Astrocyte (in vitro differentiated cells and primary cell): ENCODE data around the gene RPS6KB2. TPM values are rescaled to one million over a fixed set of nuclear protein-coding genes. Genes with fewer than 3 reads are reported as not detected.
A peak's percentile ranks its signal among the peaks of the same experiment; 100 is the strongest.
"Not testable (repeated sequence)": the region's sequence is repeated elsewhere in the genome, so short reads cannot be mapped to it uniquely, and the experiment has no call there.

Source experiments
- DNase-seq: peaks from one replicate; pipeline ENCODE4 v3.0.0-alpha.2; 2010; ENCODE audit warnings: low read depth
- FAIRE-seq: peaks from 2 replicates; lab custom pipeline; 2011; peaks lifted over from hg19 to GRCh38; lab: Jason Lieb, UNC
- H2AFZ ChIP-seq: 2 replicates; pipeline ENCODE4 v1.6.0; 2012; ENCODE audit warnings: low read depth, low read length, inconsistent platforms
- H3K27ac ChIP-seq: 2 replicates; pipeline ENCODE4 v1.5.1; 2011; ENCODE audit warnings: low read depth, low read length, inconsistent platforms
- H3K27me3 ChIP-seq: 2 replicates; pipeline ENCODE4 v1.6.0; 2011; ENCODE audit warnings: low read length, inconsistent platforms; ENCODE audit not compliant: insufficient read depth
- H3K36me3 ChIP-seq: 2 replicates; pipeline ENCODE4 v1.5.1; 2011; ENCODE audit warnings: low read length, inconsistent platforms; ENCODE audit not compliant: insufficient read depth
- H3K4me1 ChIP-seq: 2 replicates; pipeline ENCODE4 v1.5.1; 2011; ENCODE audit warnings: low read length, inconsistent platforms; ENCODE audit not compliant: insufficient read depth
- H3K4me2 ChIP-seq: 2 replicates; pipeline ENCODE4 v1.6.0; 2012; ENCODE audit warnings: low read length, inconsistent platforms
- H3K4me3 ChIP-seq: 2 replicates; pipeline ENCODE4 v1.5.1; 2011; ENCODE audit warnings: low read depth, mild to moderate bottlenecking, low read length, inconsistent platforms; ENCODE audit not compliant: insufficient read depth
- H3K79me2 ChIP-seq: 2 replicates; pipeline ENCODE4 v1.6.0; 2012; ENCODE audit warnings: mild to moderate bottlenecking, low read length, inconsistent platforms; ENCODE audit not compliant: insufficient read depth
- H3K9ac ChIP-seq: 2 replicates; pipeline ENCODE4 v1.6.0; 2012; ENCODE audit warnings: mild to moderate bottlenecking, low read length, inconsistent platforms
- H3K9me3 ChIP-seq: 2 replicates; pipeline ENCODE4 v1.5.1; 2012; ENCODE audit warnings: low read depth, mild to moderate bottlenecking, low read length, inconsistent platforms; ENCODE audit not compliant: insufficient read depth
- H4K20me1 ChIP-seq: 2 replicates; pipeline ENCODE4 v1.6.0; 2012; ENCODE audit warnings: low read length, inconsistent platforms; ENCODE audit not compliant: insufficient read depth
- H3K27ac Mint-ChIP-seq: one replicate; pipeline ENCODE4 v1.8.0; 2021; ENCODE audit warnings: mild to moderate bottlenecking, mixed read lengths; ENCODE audit not compliant: unreplicated experiment
- H3K27me3 Mint-ChIP-seq: one replicate; pipeline ENCODE4 v1.8.0; 2021; ENCODE audit warnings: low read depth, mixed read lengths; ENCODE audit not compliant: unreplicated experiment
- H3K36me3 Mint-ChIP-seq: one replicate; pipeline ENCODE4 v1.8.0; 2021; ENCODE audit warnings: low read depth, mixed read lengths; ENCODE audit not compliant: unreplicated experiment
- H3K4me1 Mint-ChIP-seq: one replicate; pipeline ENCODE4 v1.8.0; 2021; ENCODE audit warnings: low read depth, mixed read lengths; ENCODE audit not compliant: unreplicated experiment
- H3K4me3 Mint-ChIP-seq: one replicate; pipeline ENCODE4 v1.8.0; 2021; ENCODE audit warnings: mild to moderate bottlenecking, moderate library complexity, mixed read lengths; ENCODE audit not compliant: unreplicated experiment
- H3K9me3 Mint-ChIP-seq: one replicate; pipeline ENCODE4 v1.8.0; 2021; ENCODE audit warnings: mild to moderate bottlenecking, mixed read lengths; ENCODE audit not compliant: unreplicated experiment
- EZH2 ChIP-seq: IDR thresholded peaks from 2 replicates; pipeline ENCODE4 v1.6.1; 2012; ENCODE audit warnings: mild to moderate bottlenecking, low read length, inconsistent platforms; ENCODE audit not compliant: insufficient read depth
- total RNA-seq: library from RNA; stranded (reverse); gene quantifications from 2 replicates; pipeline ENCODE4 v1.2.1, GENCODE V29; 2021
- TF ChIP-seq, protein P1 (sequence below): IDR thresholded peaks from 2 replicates; pipeline ENCODE4 v1.5.1; 2011; ENCODE audit warnings: low read depth, mild to moderate bottlenecking, inconsistent platforms, low read length, moderate library complexity; ENCODE audit not compliant: insufficient read depth

Gene RPS6KB2
- total RNA-seq, 1 donor from 2014 or later = 52.9 TPM

GRCh38 chr11:67401495-67402191 lies 26.7 kb upstream of the RPS6KB2 start, which contains the start of gene PPP1CA:
TSS of gene PPP1CA (minus strand) at chr11:67401858. CDS start at chr11:67401782, 76 bp downstream.
- H3K9me3 ChIP-seq = no peaks in the 10 kb centered on the region
- Mint-ChIP-seq H3K4me1 (peaks cover 10% of the 10 kb centered on the region), H3K36me3 (peaks cover 15% of the 10 kb centered on the region), H3K9me3 (no peaks in the 10 kb centered on the region), H3K27me3 (peaks cover 3% of the 10 kb centered on the region), H3K27ac (peak within 1 kb of the TSS; percentile 75), H3K4me3 (peak within 1 kb of the TSS; percentile 87)
- DNase-seq (peak; percentile 52), FAIRE-seq (peak; percentile 29)
- peaks cover 17% of the 10 kb centered on the region for H3K4me1 ChIP-seq
- H4K20me1 ChIP-seq = peaks cover 32% of the 10 kb centered on the region
- peak within 1 kb of the TSS; percentile 75 for H2AFZ ChIP-seq
- H3K9ac ChIP-seq = peak within 1 kb of the TSS; percentile 96
- peak within 1 kb of the TSS; percentile 89 for H3K4me3 ChIP-seq
- H3K36me3 ChIP-seq = peaks cover 2% of the 10 kb centered on the region
- H3K27ac ChIP-seq = peak within 1 kb of the TSS; percentile 81
- H3K79me2 ChIP-seq = peaks cover 40% of the 10 kb centered on the region
- H3K27me3 ChIP-seq = no peaks in the 10 kb centered on the region
- peak within 1 kb of the TSS; percentile 98 for H3K4me2 ChIP-seq
- TF ChIP-seq, protein P1, sequence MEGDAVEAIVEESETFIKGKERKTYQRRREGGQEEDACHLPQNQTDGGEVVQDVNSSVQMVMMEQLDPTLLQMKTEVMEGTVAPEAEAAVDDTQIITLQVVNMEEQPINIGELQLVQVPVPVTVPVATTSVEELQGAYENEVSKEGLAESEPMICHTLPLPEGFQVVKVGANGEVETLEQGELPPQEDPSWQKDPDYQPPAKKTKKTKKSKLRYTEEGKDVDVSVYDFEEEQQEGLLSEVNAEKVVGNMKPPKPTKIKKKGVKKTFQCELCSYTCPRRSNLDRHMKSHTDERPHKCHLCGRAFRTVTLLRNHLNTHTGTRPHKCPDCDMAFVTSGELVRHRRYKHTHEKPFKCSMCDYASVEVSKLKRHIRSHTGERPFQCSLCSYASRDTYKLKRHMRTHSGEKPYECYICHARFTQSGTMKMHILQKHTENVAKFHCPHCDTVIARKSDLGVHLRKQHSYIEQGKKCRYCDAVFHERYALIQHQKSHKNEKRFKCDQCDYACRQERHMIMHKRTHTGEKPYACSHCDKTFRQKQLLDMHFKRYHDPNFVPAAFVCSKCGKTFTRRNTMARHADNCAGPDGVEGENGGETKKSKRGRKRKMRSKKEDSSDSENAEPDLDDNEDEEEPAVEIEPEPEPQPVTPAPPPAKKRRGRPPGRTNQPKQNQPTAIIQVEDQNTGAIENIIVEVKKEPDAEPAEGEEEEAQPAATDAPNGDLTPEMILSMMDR = no peak
- TF ChIP-seq EZH2 = no peak

DNA sequence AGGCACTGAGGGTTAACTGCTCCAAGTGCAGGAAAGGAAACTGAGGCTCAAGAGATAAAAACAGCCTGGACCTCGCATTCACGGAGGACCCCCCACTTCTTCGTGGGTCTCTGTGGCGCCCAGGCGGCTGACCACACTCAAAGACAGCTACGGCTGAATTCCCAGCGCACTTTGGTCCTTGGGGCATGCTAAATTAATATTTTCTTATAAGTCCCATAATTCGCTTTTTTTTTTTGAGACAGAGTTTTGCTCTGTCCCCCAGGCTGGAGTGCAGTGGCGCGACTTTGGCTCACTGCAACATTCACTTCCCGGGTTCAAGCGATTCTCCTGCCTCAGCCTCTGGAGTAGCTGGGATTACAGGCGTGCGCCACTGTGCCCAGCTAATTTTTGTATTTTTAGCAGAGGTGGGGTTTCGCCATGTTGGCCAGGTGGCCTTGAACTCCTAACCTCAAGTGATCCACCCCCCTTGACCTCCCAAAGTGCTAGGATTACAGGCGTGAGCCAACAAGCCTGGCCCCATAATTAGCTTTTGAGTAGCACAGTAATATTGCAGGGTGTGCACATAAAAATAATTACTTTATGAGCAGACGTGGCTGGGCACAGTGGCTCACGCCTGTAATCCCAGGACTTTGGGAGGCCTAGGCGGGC lies 26.0 kb upstream of the RPS6KB2 start:
- not testable (repeated sequence) for FAIRE-seq, H3K4me1 Mint-ChIP-seq, H3K27me3 Mint-ChIP-seq, DNase-seq, H3K9me3 ChIP-seq, H3K27me3 ChIP-seq, H3K9me3 Mint-ChIP-seq, H3K36me3 ChIP-seq, H3K27ac Mint-ChIP-seq
- peaks cover 31% of the 10 kb centered on the region for H4K20me1 ChIP-seq
- H3K4me2 ChIP-seq = peak overlapping the region; percentile 82
- H3K4me3 ChIP-seq = peak overlapping the region; percentile 54
- peak overlapping the region; percentile 55 for H3K27ac ChIP-seq
- H2AFZ ChIP-seq = peak overlapping the region; percentile 74
- H3K4me3 Mint-ChIP-seq = peak overlapping the region; percentile 67
- H3K79me2 ChIP-seq = peaks cover 40% of the 10 kb centered on the region
- H3K36me3 Mint-ChIP-seq = peaks cover 16% of the 10 kb centered on the region
- H3K4me1 ChIP-seq = peaks cover 17% of the 10 kb centered on the region
- peak overlapping the region; percentile 61 for H3K9ac ChIP-seq

DNA sequence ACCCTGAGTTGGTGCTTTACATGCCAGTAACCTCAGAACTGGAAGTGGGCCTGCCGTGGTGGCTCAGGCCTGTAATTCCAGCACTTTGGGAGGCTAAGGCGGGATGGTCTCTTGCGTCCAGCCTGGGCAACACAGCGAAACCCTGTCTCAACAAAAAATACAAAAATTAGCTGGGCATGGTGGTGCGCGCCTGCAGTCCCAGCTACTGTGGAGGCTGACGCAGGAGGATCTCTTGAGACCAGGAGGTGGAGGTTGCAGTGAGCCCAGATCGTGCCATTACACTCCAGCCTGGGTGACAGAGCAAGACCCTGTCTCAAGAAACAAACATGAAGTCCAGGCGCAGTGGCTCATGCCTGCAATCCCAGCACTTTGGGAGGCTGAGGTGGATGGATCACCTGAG lies 25.2 kb upstream of the RPS6KB2 start:
- not testable (repeated sequence) for H3K4me2 ChIP-seq, FAIRE-seq, H3K27ac Mint-ChIP-seq, H2AFZ ChIP-seq, H3K27me3 Mint-ChIP-seq, H3K4me1 Mint-ChIP-seq, H3K27me3 ChIP-seq, DNase-seq, H3K9me3 Mint-ChIP-seq, H3K9me3 ChIP-seq, H3K36me3 ChIP-seq, H3K4me3 ChIP-seq, H3K4me3 Mint-ChIP-seq, H3K27ac ChIP-seq, H3K9ac ChIP-seq
- peaks cover 23% of the 10 kb centered on the region for H4K20me1 ChIP-seq
- peaks cover 12% of the 10 kb centered on the region for H3K36me3 Mint-ChIP-seq
- H3K4me1 ChIP-seq = peaks cover 17% of the 10 kb centered on the region
- peaks cover 34% of the 10 kb centered on the region for H3K79me2 ChIP-seq
